Measurements from ENCODE around the gene AMER2. TPM values are rescaled to one million over a fixed set of nuclear protein-coding genes. Genes with fewer than 3 reads are reported as not detected.

The AMER2 gene
- total RNA-seq, 1 donor from 2014 or later, result not detected

GRCh38 chr13:25112695-25113255, 59.3 kb downstream of the AMER2 start:
- Histone ChIP-seq H3K9me3 (no peaks in the 10 kb centered on the region), H3K36me3 (no peaks in the 10 kb centered on the region), H3K4me3 (no peak overlapping the region), H3K27me3 (ENCODE audit: low read depth) (peaks cover 7% of the 10 kb centered on the region), H3K27ac (no peak overlapping the region), H3K4me1 (no peaks in the 10 kb centered on the region)
- no peak for ATAC-seq
- no peak for DNase-seq
- intact Hi-C loops (cut with DNase I), result no loop called here
- no peak for TF ChIP-seq CTCF (IDR thresholded peaks at IDR 0.05)

Other genes starting within 250 kb of the AMER2 start
- 0.18 TPM for gene PABPC3, start 76.2 kb downstream of the AMER2 start, total RNA-seq
- 19.8 TPM for gene MTMR6, start 115.2 kb upstream of the AMER2 start, total RNA-seq
- gene NUP58, start 129.3 kb upstream of the AMER2 start, total RNA-seq, result 57.7 TPM
- 1.7 TPM for gene ATP8A2, start 199.7 kb upstream of the AMER2 start, total RNA-seq

All from lower lobe of right lung (tissue), 2 donors.